Transverse colon (tissue), 4 donors: ENCODE measurements around the gene RELL1. TPM values are rescaled to one million over a fixed set of nuclear protein-coding genes. Genes with fewer than 3 reads are reported as not detected.

Experiments used
- DNase-seq: peaks from one replicate; pipeline ENCODE4 v3.0.0-alpha.2; 2019
- H3K27ac ChIP-seq, 4 donors: fragments of 200-600 bp; sonication (generic); 2 replicates each; pipeline ENCODE4 v1.5.1; 2016 to 2018; ENCODE audit warnings: inconsistent platforms in 4 of 4
- H3K27me3 ChIP-seq: fragments of 200-600 bp; sonication (generic); 2 replicates; pipeline ENCODE4 v1.5.1; 2017; ENCODE audit warnings: inconsistent platforms
- H3K36me3 ChIP-seq, 4 donors: fragments of 200-600 bp; sonication (generic); 2 replicates each; pipeline ENCODE4 v1.5.1; 2017 to 2019; ENCODE audit warnings: inconsistent platforms in 4 of 4
- H3K4me1 ChIP-seq, 4 donors: fragments of 200-600 bp; sonication (generic); 2 replicates each; pipeline ENCODE4 v1.5.1; 2017 to 2020; ENCODE audit warnings: inconsistent platforms in 4 of 4
- H3K4me3 ChIP-seq, 4 donors: fragments of 200-600 bp; sonication (generic); 1 replicate in 1 of 4; 2 replicates in 3 of 4; pipeline versions ENCODE4 v1.5.1 to v1.6.1; 2017 to 2019; ENCODE audit warnings: inconsistent platforms in 4 of 4
- H3K9me3 ChIP-seq, 2 donors: fragments of 200-600 bp; sonication (generic); 2 replicates each; pipeline ENCODE4 v1.5.1; 2017 to 2019; ENCODE audit warnings: inconsistent platforms in 2 of 2
- CTCF ChIP-seq, 5 experiments: fragments of 200-600 bp in 3 of 5; fragments of 450-650 bp in 2 of 5; sonication (generic) in 3 of 5; IDR thresholded peaks; 1 replicate in 2 of 5; 2 replicates in 3 of 5; pipeline ENCODE4 v1.5.1; 2016 to 2017; ENCODE audit warnings: antibody characterized with exemption in 5 of 5, inconsistent platforms in 3 of 5, mild to moderate bottlenecking in 2 of 5, moderate library complexity in 1 of 5
- EP300 ChIP-seq: sonication (generic); formaldehyde crosslinking; IDR thresholded peaks from one replicate; pipeline ENCODE4 v1.6.1; 2017; ENCODE audit warnings: antibody characterized with exemption, low read depth
- POLR2A ChIP-seq: fragments of 450-650 bp; IDR thresholded peaks from one replicate; pipeline ENCODE4 v1.6.1; 2016; ENCODE audit warnings: antibody characterized with exemption, mild to moderate bottlenecking, moderate library complexity
- POLR2AphosphoS5 ChIP-seq, 3 donors: sonication (generic); formaldehyde crosslinking; IDR thresholded peaks; one replicate each; pipeline ENCODE4 v1.6.1; 2016; ENCODE audit warnings: antibody characterized with exemption in 3 of 3
- WGBS, 2 donors: methylation state at CpG; one replicate each; pipeline ENCODE4 v1.1.5; 2018; ENCODE audit warnings: low coverage in 1 of 2; 5-methylcytosine and 5-hydroxymethylcytosine counted together
- in situ Hi-C, 4 donors: fragments of 200-750 bp; cut with MboI; loops; one replicate each; pipeline versions ENCODE4 v1.15.0 to v1.15.1; 2017; ENCODE audit warnings: low sequenced_read_pairs in 3 of 4, low pct_ligation_motif_present in 1 of 4, low pct_unique_long_range_greater_than_20kb in 1 of 4
- intact Hi-C: fragments of 100-400 bp; cut with DNase I; formaldehyde crosslinking; loops from one replicate; pipeline ENCODE4 v1.15.1; 2023; ENCODE audit warnings: low total_unique reads
- total RNA-seq, 4 donors: library from RNA; depleted of rRNA; stranded (reverse); fragments of >200 nt; gene quantifications; one replicate each; pipeline ENCODE4 v1.1.0, GENCODE V29; 2016

RELL1 gene
- total RNA-seq, 4 donors from 2014 or later, result 9.2 to 192 (median 107) TPM

DNA sequence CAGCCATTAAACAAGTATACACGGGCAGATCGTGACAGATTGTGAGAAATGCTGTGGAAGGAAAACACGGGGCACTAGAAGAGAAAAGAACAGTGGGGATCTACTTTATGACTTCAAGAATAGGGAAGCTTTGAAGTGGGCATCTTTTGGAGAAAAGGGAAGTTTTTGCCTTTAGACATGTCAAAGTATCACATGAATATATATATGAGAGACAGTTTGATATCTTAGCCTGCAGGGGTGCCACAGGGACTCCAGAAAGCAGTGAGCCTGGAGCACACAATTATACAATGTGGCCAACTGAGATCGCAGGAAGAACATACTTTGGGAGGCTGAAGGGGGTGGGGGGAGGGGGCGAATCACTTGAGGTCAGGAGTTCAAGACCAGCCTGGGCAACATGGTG is 35.7 kb downstream of the RELL1 start:
- Histone ChIP-seq H3K27me3 (no peaks in the 10 kb centered on the region), H3K4me1 (peaks cover 0 to 19% (median 9%) of the 10 kb centered on the region in 4 donors), H3K4me3 (no peak overlapping the region), H3K36me3 (peaks cover 0 to 9% (median 2%) of the 10 kb centered on the region in 4 donors), H3K9me3 (no peaks in the 10 kb centered on the region), H3K27ac (no peak overlapping the region)
- in situ Hi-C loops, result no loop called here
- DNase-seq, result no peak
- WGBS, 2 donors, result 89 to 100% methylated on average over 1 to 5 of the region's 5 CpGs
- no peak for TF ChIP-seq EP300
- no peak for TF ChIP-seq CTCF (IDR thresholded peaks at IDR 0.05)
- TF ChIP-seq POLR2AphosphoS5 (IDR thresholded peaks at IDR 0.05), result no peak
- no peak for TF ChIP-seq POLR2A
- intact Hi-C loops, result no loop called here

- 95 to 100% methylated on average over 6 to 11 of the region's 11 CpGs for WGBS, 2 donors
- intact Hi-C loops (no loop called here), in situ Hi-C loops (no loop called here)
- no peaks in the 10 kb centered on the region for H3K27me3 ChIP-seq
- H3K27ac ChIP-seq, result no peak overlapping the region
- peaks cover 0 to 9% (median 2%) of the 10 kb centered on the region in 4 donors for H3K36me3 ChIP-seq
- no peak overlapping the region for H3K4me3 ChIP-seq
- no peak for TF ChIP-seq EP300
- TF ChIP-seq CTCF (IDR thresholded peaks at IDR 0.05), result no peak
- no peak for TF ChIP-seq POLR2A
- no peak for TF ChIP-seq POLR2AphosphoS5 (IDR thresholded peaks at IDR 0.05)
- DNase-seq, result no peak
- H3K4me1 ChIP-seq, result peaks cover 0 to 19% (median 9%) of the 10 kb centered on the region in 4 donors
- no peaks in the 10 kb centered on the region for H3K9me3 ChIP-seq
These were observed 36.9 kb downstream of the RELL1 start for GRCh38 chr4:37649268-37649667.

GRCh38 chr4:37648084-37648817 is 37.9 kb downstream of the RELL1 start:
- Histone ChIP-seq H3K4me3 (no peak overlapping the region), H3K4me1 (peaks cover 0 to 19% (median 9%) of the 10 kb centered on the region in 4 donors), H3K36me3 (peaks cover 0 to 16% (median 2%) of the 10 kb centered on the region in 4 donors), H3K9me3 (no peaks in the 10 kb centered on the region), H3K27me3 (no peaks in the 10 kb centered on the region), H3K27ac (peak overlapping the region; percentile 18 to 61 (median 52))
- intact Hi-C loops, result no loop called here
- WGBS, 2 donors, result 59 to 89% methylated on average over 5 to 8 of the region's 8 CpGs
- no peak for TF ChIP-seq POLR2A
- peak; percentile 33 to 79 (median 42) for TF ChIP-seq POLR2AphosphoS5 (IDR thresholded peaks at IDR 0.05)
- in situ Hi-C loops, result no loop called here
- peak; percentile 74 for DNase-seq

DNA sequence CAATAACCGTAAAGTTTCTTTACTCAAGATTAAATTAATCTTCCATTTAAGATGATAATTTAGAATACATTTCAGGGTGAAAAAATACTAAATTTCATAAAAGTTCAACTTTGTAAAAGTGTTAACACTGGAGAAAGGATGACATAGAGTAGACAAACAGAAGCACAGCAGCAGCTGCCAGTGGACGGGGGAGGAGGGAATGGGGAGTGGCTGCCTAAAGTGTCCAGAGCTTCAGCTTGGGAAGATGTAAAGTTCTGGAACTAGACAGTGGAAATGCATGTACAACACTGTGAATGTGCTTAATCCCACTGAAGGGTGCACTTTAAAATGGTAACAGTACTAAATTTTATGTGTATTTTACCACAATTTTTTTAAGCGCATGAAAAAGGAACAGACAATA is 39.9 kb downstream of the RELL1 start:
- Histone ChIP-seq H3K4me3 (no peak overlapping the region), H3K27me3 (no peaks in the 10 kb centered on the region), H3K27ac (no peak overlapping the region), H3K4me1 (peaks cover 0 to 19% (median 11%) of the 10 kb centered on the region in 4 donors), H3K36me3 (peaks cover 0 to 16% (median 2%) of the 10 kb centered on the region in 4 donors), H3K9me3 (no peaks in the 10 kb centered on the region)
- no peak for TF ChIP-seq CTCF (IDR thresholded peaks at IDR 0.05)
- no peak for TF ChIP-seq POLR2A
- no peak for TF ChIP-seq POLR2AphosphoS5 (IDR thresholded peaks at IDR 0.05)
- TF ChIP-seq EP300, result no peak
- intact Hi-C loops (no loop called here), in situ Hi-C loops (no loop called here)
- WGBS, 2 donors, result 81 to 95% methylated on average over 2 to 3 of the region's 3 CpGs
- DNase-seq, result no peak
